ENCODE results near the gene MAP3K13. TPM values are rescaled to one million over a fixed set of nuclear protein-coding genes. Genes with fewer than 3 reads are reported as not detected.
A peak's percentile ranks its signal among the peaks of the same experiment; 100 is the strongest.

MAP3K13 gene
- total RNA-seq, 1 donor from 2014 or later: 12.2 TPM

- H3K27me3 Mint-ChIP-seq (ENCODE audit: insufficient read depth): peaks cover 11% of the 10 kb centered on the region
- intact Hi-C loops (cut with micrococcal nuclease): no loop called here
- no peak overlapping the region for H3K4me3 Mint-ChIP-seq
- no peaks in the 10 kb centered on the region for H3K36me3 Mint-ChIP-seq (ENCODE audit: low read depth)
- H3K4me1 Mint-ChIP-seq (ENCODE audit: low read depth): no peaks in the 10 kb centered on the region
- no peak for DNase-seq (ENCODE audit: low spot score)
- no peak overlapping the region for H3K27ac Mint-ChIP-seq
- H3K9me3 Mint-ChIP-seq: no peaks in the 10 kb centered on the region
These were observed 158.6 kb downstream of the MAP3K13 start for GRCh38 chr3:185521349-185522138.

GRCh38 chr3:185526349-185526951, 163.5 kb downstream of the MAP3K13 start:
- intact Hi-C loops (cut with micrococcal nuclease): no loop called here
- no peaks in the 10 kb centered on the region for H3K36me3 Mint-ChIP-seq (ENCODE audit: low read depth)
- H3K9me3 Mint-ChIP-seq: no peaks in the 10 kb centered on the region
- no peaks in the 10 kb centered on the region for H3K4me1 Mint-ChIP-seq (ENCODE audit: low read depth)
- no peak overlapping the region for H3K4me3 Mint-ChIP-seq
- no peak for DNase-seq (ENCODE audit: low spot score)
- peaks cover 9% of the 10 kb centered on the region for H3K27me3 Mint-ChIP-seq (ENCODE audit: insufficient read depth)
- H3K27ac Mint-ChIP-seq: no peak overlapping the region

GRCh38 chr3:185527364-185527763, 164.4 kb downstream of the MAP3K13 start:
- Mint-ChIP-seq H3K4me1 (ENCODE audit: low read depth) (no peaks in the 10 kb centered on the region), H3K27ac (no peak overlapping the region), H3K9me3 (no peaks in the 10 kb centered on the region), H3K36me3 (ENCODE audit: low read depth) (no peaks in the 10 kb centered on the region), H3K4me3 (no peak overlapping the region), H3K27me3 (ENCODE audit: insufficient read depth) (peaks cover 6% of the 10 kb centered on the region)
- no peak for DNase-seq (ENCODE audit: low spot score)
- intact Hi-C loops (cut with micrococcal nuclease): no loop called here

- Mint-ChIP-seq H3K36me3 (ENCODE audit: low read depth) (no peaks in the 10 kb centered on the region), H3K27ac (no peak overlapping the region), H3K4me3 (no peak overlapping the region), H3K27me3 (ENCODE audit: insufficient read depth) (peaks cover 5% of the 10 kb centered on the region), H3K9me3 (no peaks in the 10 kb centered on the region), H3K4me1 (ENCODE audit: low read depth) (no peaks in the 10 kb centered on the region)
- no peak for DNase-seq (ENCODE audit: low spot score)
- intact Hi-C loops (cut with micrococcal nuclease): no loop called here
These were observed 165.6 kb downstream of the MAP3K13 start for GRCh38 chr3:185528532-185528931.

GRCh38 chr3:185530856-185531255, 167.9 kb downstream of the MAP3K13 start:
- intact Hi-C loops (cut with micrococcal nuclease): no loop called here
- peaks cover under 1% of the 10 kb centered on the region for H3K9me3 Mint-ChIP-seq
- H3K27ac Mint-ChIP-seq: no peak overlapping the region
- DNase-seq (ENCODE audit: low spot score): no peak
- H3K4me3 Mint-ChIP-seq: no peak overlapping the region
- H3K4me1 Mint-ChIP-seq (ENCODE audit: low read depth): no peaks in the 10 kb centered on the region
- H3K36me3 Mint-ChIP-seq (ENCODE audit: low read depth): no peaks in the 10 kb centered on the region
- H3K27me3 Mint-ChIP-seq (ENCODE audit: insufficient read depth): no peaks in the 10 kb centered on the region

- Mint-ChIP-seq H3K27ac (no peak overlapping the region), H3K9me3 (peaks cover 4% of the 10 kb centered on the region), H3K4me1 (ENCODE audit: low read depth) (peaks cover 8% of the 10 kb centered on the region), H3K27me3 (ENCODE audit: insufficient read depth) (no peaks in the 10 kb centered on the region), H3K36me3 (ENCODE audit: low read depth) (no peaks in the 10 kb centered on the region), H3K4me3 (no peak overlapping the region)
- no peak for DNase-seq (ENCODE audit: low spot score)
- intact Hi-C loops (cut with micrococcal nuclease): no loop called here
These were observed 170.0 kb downstream of the MAP3K13 start for GRCh38 chr3:185532901-185533300.

- H3K27ac Mint-ChIP-seq: no peak overlapping the region
- intact Hi-C loops (cut with micrococcal nuclease): no loop called here
- no peak overlapping the region for H3K4me3 Mint-ChIP-seq
- peaks cover 8% of the 10 kb centered on the region for H3K4me1 Mint-ChIP-seq (ENCODE audit: low read depth)
- no peaks in the 10 kb centered on the region for H3K36me3 Mint-ChIP-seq (ENCODE audit: low read depth)
- peaks cover 4% of the 10 kb centered on the region for H3K9me3 Mint-ChIP-seq
- no peaks in the 10 kb centered on the region for H3K27me3 Mint-ChIP-seq (ENCODE audit: insufficient read depth)
- DNase-seq (ENCODE audit: low spot score): no peak
These were observed 171.6 kb downstream of the MAP3K13 start for GRCh38 chr3:185534511-185534910.

GRCh38 chr3:185537369-185537970, 174.5 kb downstream of the MAP3K13 start:
- no peaks in the 10 kb centered on the region for H3K36me3 Mint-ChIP-seq (ENCODE audit: low read depth)
- H3K9me3 Mint-ChIP-seq: peaks cover 4% of the 10 kb centered on the region
- H3K27ac Mint-ChIP-seq: peak overlapping the region; percentile 78
- no peaks in the 10 kb centered on the region for H3K27me3 Mint-ChIP-seq (ENCODE audit: insufficient read depth)
- H3K4me3 Mint-ChIP-seq: peak overlapping the region; percentile 13
- DNase-seq (ENCODE audit: low spot score): peak; percentile 20
- intact Hi-C loops (cut with micrococcal nuclease): no loop called here
- H3K4me1 Mint-ChIP-seq (ENCODE audit: low read depth): peaks cover 8% of the 10 kb centered on the region

Other genes with a start within 250 kb of the MAP3K13 start
- gene C3orf70, start 210.1 kb upstream of the MAP3K13 start, total RNA-seq: 0.10 TPM in 2 replicates
- gene EHHADH, start 109.1 kb upstream of the MAP3K13 start, total RNA-seq: 1.4 and 1.8 TPM in 2 replicates
- 24.6 and 26.6 TPM in 2 replicates for gene TMEM41A, start 135.9 kb downstream of the MAP3K13 start, total RNA-seq
- not detected in 2 replicates for gene LIPH, start 189.5 kb downstream of the MAP3K13 start, total RNA-seq
- gene SENP2, start 223.2 kb downstream of the MAP3K13 start, total RNA-seq: 33.5 and 34.6 TPM in 2 replicates

All from activated T-helper 1 cell treated with anti-CD3 and anti-CD28 coated beads, Interleukin-12 subunit alpha, Interleukin-12 subunit beta, Interleukin-2, Interleukin-4 antibody, amounts not matched to agents 30 ng/mL and 10 ng/mL and 1 ng/mL, durations not matched to agents 14 hours and 24 hours and 36 hours (primary cell).